K562 (cell line): Measurements from ENCODE around the gene USP31. TPM values are rescaled to one million over a fixed set of nuclear protein-coding genes. Genes with fewer than 3 reads are reported as not detected.
A peak's percentile ranks its signal among the peaks of the same experiment; 100 is the strongest.

Experiments used
- BDP1 ChIP-seq: IDR thresholded peaks from 3 replicates; pipeline ENCODE4 v1.6.1; 2011; ENCODE audit not compliant: insufficient read length, insufficient read depth
- BRCA1 ChIP-seq, 2 experiments: fragments of 450-650 bp in 1 of 2; sonication (generic) in 1 of 2; formaldehyde crosslinking in 1 of 2; IDR thresholded peaks; 2 replicates each; pipeline versions ENCODE4 v1.5.0 to v1.6.1; 2017 to 2020; ENCODE audit warnings: mild to moderate bottlenecking in 1 of 2, missing genetic modification reagents in 1 of 2
- FOXJ3 ChIP-seq: sonication (generic); formaldehyde crosslinking; IDR thresholded peaks from 2 replicates; pipeline ENCODE4 v1.4.0; 2020; ENCODE audit warnings: mild to moderate bottlenecking, missing genetic modification reagents
- FOXP1 ChIP-seq: sonication (generic); formaldehyde crosslinking; IDR thresholded peaks from 2 replicates; pipeline ENCODE4 v1.8.0; 2022; ENCODE audit warnings: mild to moderate bottlenecking, missing genetic modification reagents
- HDAC8 ChIP-seq: fragments of 450-650 bp; IDR thresholded peaks from 2 replicates; pipeline ENCODE4 v1.6.1; 2016; ENCODE audit warnings: mild to moderate bottlenecking, missing genetic modification characterization, moderate library complexity, missing compliant biosample characterization
- HOXB6 ChIP-seq: fragments of 250-450 bp; sonication (Bioruptor Pico); IDR thresholded peaks from 2 replicates; pipeline ENCODE4 v1.5.1; 2022; ENCODE audit warnings: mild to moderate bottlenecking, borderline replicate concordance
- KAT2B ChIP-seq: IDR thresholded peaks from one replicate; pipeline ENCODE4 v1.6.1; 2012; ENCODE audit warnings: low read depth, mild to moderate bottlenecking, control low read depth, inconsistent platforms, low read length, moderate library complexity
- KHSRP ChIP-seq: fragments of 450-650 bp; IDR thresholded peaks from 2 replicates; pipeline ENCODE4 v1.6.1; 2017
- MAFF ChIP-seq: IDR thresholded peaks from 2 replicates; pipeline ENCODE4 v1.6.1; 2012; ENCODE audit warnings: low read length, improper control_type of control experiment
- MAFK ChIP-seq: IDR thresholded peaks from 2 replicates; pipeline ENCODE4 v1.6.1; 2011; ENCODE audit warnings: low read length, improper control_type of control experiment
- NUFIP1 ChIP-seq: fragments of 450-650 bp; IDR thresholded peaks from 2 replicates; pipeline ENCODE4 v1.6.1; 2018; ENCODE audit not compliant: partially characterized antibody
- RBM34 ChIP-seq: fragments of 200-400 bp; formaldehyde crosslinking; IDR thresholded peaks from 2 replicates; pipeline ENCODE4 v1.6.1; 2018; ENCODE audit warnings: low read length, borderline replicate concordance; ENCODE audit not compliant: insufficient read depth
- SRSF1 ChIP-seq: fragments of 200-400 bp; formaldehyde crosslinking; IDR thresholded peaks from 2 replicates; pipeline ENCODE4 v1.6.1; 2017; ENCODE audit warnings: mild to moderate bottlenecking, low read depth, low read length, moderate library complexity
- SUPT5H ChIP-seq: fragments of 450-650 bp; IDR thresholded peaks from 2 replicates; pipeline ENCODE4 v1.6.1; 2016
- TGIF2 ChIP-seq: sonication (generic); formaldehyde crosslinking; IDR thresholded peaks from 2 replicates; pipeline ENCODE4 v1.8.1; 2022; ENCODE audit warnings: mild to moderate bottlenecking, missing genetic modification reagents, moderate library complexity
- ZC3H11A ChIP-seq: IDR thresholded peaks from 2 replicates; pipeline ENCODE4 v1.6.1; 2012; ENCODE audit warnings: low read depth, low read length, improper control_type of control experiment
- ZC3H8 ChIP-seq: fragments of 450-650 bp; IDR thresholded peaks from 2 replicates; pipeline ENCODE4 v1.6.1; 2017
- ZEB2 ChIP-seq: fragments of 450-650 bp; IDR thresholded peaks from 2 replicates; pipeline ENCODE4 v1.6.1; 2016
- ZKSCAN1 ChIP-seq: fragments of 150-350 bp; IDR thresholded peaks from 2 replicates; pipeline ENCODE4 v1.6.1; 2016; ENCODE audit warnings: low read depth, low read length
- ZNF551 ChIP-seq: fragments of 250-450 bp; sonication (Bioruptor Pico); IDR thresholded peaks from 2 replicates; pipeline ENCODE4 v1.5.0; 2021; ENCODE audit warnings: mild to moderate bottlenecking, moderate library complexity
- ZNF780A ChIP-seq: fragments of 250-450 bp; sonication (Bioruptor Pico); IDR thresholded peaks from 2 replicates; pipeline ENCODE4 v1.5.0; 2021; ENCODE audit warnings: mild to moderate bottlenecking
- ZZZ3 ChIP-seq: fragments of 450-650 bp; IDR thresholded peaks from 2 replicates; pipeline ENCODE4 v1.6.1; 2016; ENCODE audit warnings: antibody characterized with exemption, mild to moderate bottlenecking, moderate library complexity
- polyA plus RNA-seq, 8 experiments: library from polyadenylated mRNA; depleted of rRNA in 4 of 8; stranded (reverse) in 5 of 8; unstranded in 3 of 8; fragments of >200 nt; fragmentation: Nextera tagmentation in 2 of 8; fragmentation: Illumina TruSeq in 1 of 8; extraction: Ambion mirVana in 2 of 8; extraction: Trizol in 1 of 8; gene quantifications; 2 replicates each; pipeline versions ENCODE4 v1.2.1 to v1.2.3, GENCODE V29; 2011 to 2014; ENCODE audit warnings: inconsistent platforms in 1 of 8, missing spikeins in 1 of 8
- total RNA-seq, 7 experiments: library from RNA; depleted of rRNA in 6 of 7; stranded (reverse); fragments of >200 nt in 6 of 7; fragmentation: Illumina TruSeq in 2 of 7; extraction: Trizol in 2 of 7; gene quantifications; 2 replicates each; pipeline versions ENCODE4 v1.2.1 to v1.2.3, GENCODE V29; 2011 to 2021; ENCODE audit warnings: low replicate concordance in 1 of 7
- TF ChIP-seq, protein P1 (sequence below): fragments of 450-650 bp; IDR thresholded peaks from 2 replicates; pipeline ENCODE4 v1.6.1; 2018; ENCODE audit not compliant: partially characterized antibody
- TF ChIP-seq, protein P2 (sequence below): sonication (generic); formaldehyde crosslinking; IDR thresholded peaks from 2 replicates; pipeline ENCODE4 v1.8.0; 2022; ENCODE audit warnings: mild to moderate bottlenecking, missing genetic modification reagents
- TF ChIP-seq, protein P3 (sequence below): fragments of 200-800 bp; sonication (Bioruptor generic); IDR thresholded peaks from 2 replicates; pipeline ENCODE4 v1.6.1; 2017; ENCODE audit warnings: missing genetic modification characterization, missing compliant biosample characterization

USP31 gene
- total and polyA plus RNA-seq, 9 of the 15 experiments (the other 6 are each of a cell fraction or from before 2014, with no cell fraction given), result 0.56 to 4.9 (median 2.9) TPM

DNA sequence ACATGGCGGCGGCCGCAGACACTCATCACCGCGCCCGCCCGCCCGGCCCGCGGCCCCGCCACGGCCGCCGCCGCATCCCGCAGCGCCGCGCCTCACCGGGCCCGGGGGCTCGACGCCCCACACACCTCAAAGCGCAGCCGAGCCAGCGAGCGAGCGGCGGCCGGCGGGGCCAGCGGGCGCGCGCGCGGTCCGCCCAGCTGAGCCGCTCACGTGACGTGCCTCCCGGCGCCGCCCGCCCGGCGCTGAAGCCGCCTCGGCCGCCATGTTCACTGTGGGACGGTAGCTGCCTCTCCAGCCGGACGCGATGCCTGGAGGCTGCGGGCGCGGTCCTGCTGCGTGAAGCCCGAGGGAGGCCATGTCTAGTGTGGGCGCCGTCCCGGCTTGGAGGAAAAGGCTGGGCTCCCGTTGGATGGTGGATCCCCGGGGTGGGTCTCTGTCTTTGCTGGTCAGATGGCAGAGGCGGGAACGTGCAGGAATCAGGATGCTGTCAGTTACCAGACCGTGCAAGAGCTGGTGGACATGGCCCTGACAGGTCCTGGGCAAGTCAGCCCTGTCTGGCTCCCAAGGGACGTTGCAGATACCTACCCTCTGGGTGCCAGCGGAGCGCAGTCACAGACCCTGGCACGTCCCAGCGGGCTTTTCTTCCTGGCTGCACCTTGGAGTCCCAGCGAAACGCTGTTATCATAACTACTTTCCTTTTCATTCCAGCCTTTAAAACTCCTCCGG, at the start of gene USP31 (continued):
- TF ChIP-seq, protein P1, sequence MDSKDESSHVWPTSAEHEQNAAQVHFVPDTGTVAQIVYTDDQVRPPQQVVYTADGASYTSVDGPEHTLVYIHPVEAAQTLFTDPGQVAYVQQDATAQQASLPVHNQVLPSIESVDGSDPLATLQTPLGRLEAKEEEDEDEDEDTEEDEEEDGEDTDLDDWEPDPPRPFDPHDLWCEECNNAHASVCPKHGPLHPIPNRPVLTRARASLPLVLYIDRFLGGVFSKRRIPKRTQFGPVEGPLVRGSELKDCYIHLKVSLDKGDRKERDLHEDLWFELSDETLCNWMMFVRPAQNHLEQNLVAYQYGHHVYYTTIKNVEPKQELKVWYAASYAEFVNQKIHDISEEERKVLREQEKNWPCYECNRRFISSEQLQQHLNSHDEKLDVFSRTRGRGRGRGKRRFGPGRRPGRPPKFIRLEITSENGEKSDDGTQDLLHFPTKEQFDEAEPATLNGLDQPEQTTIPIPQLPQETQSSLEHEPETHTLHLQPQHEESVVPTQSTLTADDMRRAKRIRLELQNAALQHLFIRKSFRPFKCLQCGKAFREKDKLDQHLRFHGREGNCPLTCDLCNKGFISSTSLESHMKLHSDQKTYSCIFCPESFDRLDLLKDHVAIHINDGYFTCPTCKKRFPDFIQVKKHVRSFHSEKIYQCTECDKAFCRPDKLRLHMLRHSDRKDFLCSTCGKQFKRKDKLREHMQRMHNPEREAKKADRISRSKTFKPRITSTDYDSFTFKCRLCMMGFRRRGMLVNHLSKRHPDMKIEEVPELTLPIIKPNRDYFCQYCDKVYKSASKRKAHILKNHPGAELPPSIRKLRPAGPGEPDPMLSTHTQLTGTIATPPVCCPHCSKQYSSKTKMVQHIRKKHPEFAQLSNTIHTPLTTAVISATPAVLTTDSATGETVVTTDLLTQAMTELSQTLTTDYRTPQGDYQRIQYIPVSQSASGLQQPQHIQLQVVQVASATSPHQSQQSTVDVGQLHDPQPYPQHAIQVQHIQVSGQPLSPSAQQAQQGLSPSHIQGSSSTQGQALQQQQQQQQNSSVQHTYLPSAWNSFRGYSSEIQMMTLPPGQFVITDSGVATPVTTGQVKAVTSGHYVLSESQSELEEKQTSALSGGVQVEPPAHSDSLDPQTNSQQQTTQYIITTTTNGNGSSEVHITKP, result peak; percentile 14
- TF ChIP-seq RBM34 (no peak), SUPT5H (no peak), ZZZ3 (no peak), BRCA1 (IDR thresholded peaks at IDR 0.05) (no peak), BRCA1 (CRISPR knock-in tag; IDR thresholded peaks at IDR 0.05) (no peak), ZNF780A (CRISPR knock-in tag) (no peak), SRSF1 (no peak), HOXB6 (CRISPR knock-in tag) (no peak), KAT2B (no peak), ZKSCAN1 (no peak; the same call in 1 of the 2 replicates), BDP1 (no peak), MAFF (no peak), ZNF551 (CRISPR knock-in tag) (no peak), ZC3H8 (no peak), ZEB2 (no peak), MAFK (no peak), HDAC8 (tag) (peak; percentile 71; the same call in 1 of the 2 replicates), FOXJ3 (CRISPR knock-in tag) (no peak), TGIF2 (CRISPR knock-in tag) (no peak), ZC3H11A (0 out of 2 replicates have a peak, but pooled peaks have one; percentile 17), FOXP1 (CRISPR knock-in tag) (no peak), KHSRP (no peak), NUFIP1 (no peak)
- TF ChIP-seq, protein P2, sequence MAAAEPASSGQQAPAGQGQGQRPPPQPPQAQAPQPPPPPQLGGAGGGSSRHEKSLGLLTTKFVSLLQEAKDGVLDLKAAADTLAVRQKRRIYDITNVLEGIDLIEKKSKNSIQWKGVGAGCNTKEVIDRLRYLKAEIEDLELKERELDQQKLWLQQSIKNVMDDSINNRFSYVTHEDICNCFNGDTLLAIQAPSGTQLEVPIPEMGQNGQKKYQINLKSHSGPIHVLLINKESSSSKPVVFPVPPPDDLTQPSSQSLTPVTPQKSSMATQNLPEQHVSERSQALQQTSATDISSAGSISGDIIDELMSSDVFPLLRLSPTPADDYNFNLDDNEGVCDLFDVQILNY, result no peak
- TF ChIP-seq, protein P3, sequence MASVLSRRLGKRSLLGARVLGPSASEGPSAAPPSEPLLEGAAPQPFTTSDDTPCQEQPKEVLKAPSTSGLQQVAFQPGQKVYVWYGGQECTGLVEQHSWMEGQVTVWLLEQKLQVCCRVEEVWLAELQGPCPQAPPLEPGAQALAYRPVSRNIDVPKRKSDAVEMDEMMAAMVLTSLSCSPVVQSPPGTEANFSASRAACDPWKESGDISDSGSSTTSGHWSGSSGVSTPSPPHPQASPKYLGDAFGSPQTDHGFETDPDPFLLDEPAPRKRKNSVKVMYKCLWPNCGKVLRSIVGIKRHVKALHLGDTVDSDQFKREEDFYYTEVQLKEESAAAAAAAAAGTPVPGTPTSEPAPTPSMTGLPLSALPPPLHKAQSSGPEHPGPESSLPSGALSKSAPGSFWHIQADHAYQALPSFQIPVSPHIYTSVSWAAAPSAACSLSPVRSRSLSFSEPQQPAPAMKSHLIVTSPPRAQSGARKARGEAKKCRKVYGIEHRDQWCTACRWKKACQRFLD (CRISPR knock-in tag), result peak; percentile 99
